IMR-90 (cell line): ENCODE measurements around the gene CDX1. TPM values are rescaled to one million over a fixed set of nuclear protein-coding genes. Genes with fewer than 3 reads are reported as not detected.

Source experiments
- ATAC-seq: fragments of 200-7000 bp; cut with Tn5 transposase; 2 replicates; pipeline ENCODE4 v1.9.1; 2020; ENCODE audit warnings: low read depth, mild to moderate bottlenecking, moderate library complexity
- BruUV-seq: library from RNA; stranded (reverse); fragments of 400-500 nt; replicated peaks from 2 replicates; lab custom pipeline; 2021; lab: Mats Ljungman, UMichigan
- CTCF ChIA-PET: fragments of 300-600 bp; formaldehyde crosslinking; extraction: SDS; loops from one replicate; lab custom pipeline; 2021; ENCODE audit warnings: antibody characterized with exemption; lab: Yijun Ruan, JAX
- POLR2A ChIA-PET: fragments of 300-600 bp; sonication (Branson Sonifier 250); formaldehyde crosslinking; loops from one replicate; lab custom pipeline; 2022; ENCODE audit warnings: antibody characterized with exemption; ENCODE audit not compliant: unreplicated experiment; lab: Charles Lee
- DNase-seq: peaks from one replicate; pipeline ENCODE4 v3.0.0; 2013
- H2AFZ ChIP-seq: replicated peaks from 2 replicates; pipeline ENCODE3; 2013; ENCODE audit warnings: low read length, mild to moderate bottlenecking; ENCODE audit not compliant: poor library complexity
- H2AK5ac ChIP-seq: 2 replicates; pipeline ENCODE4 v1.6.1; 2013; ENCODE audit warnings: low read depth, low read length, inconsistent platforms
- H2AK9ac ChIP-seq: replicated peaks from 2 replicates; pipeline ENCODE3; 2013; ENCODE audit warnings: mild to moderate bottlenecking, low read depth, low read length, moderate library complexity; ENCODE audit not compliant: poor library complexity
- H2BK120ac ChIP-seq: 2 replicates; pipeline ENCODE4 v1.6.1; 2013; ENCODE audit warnings: low read depth, low read length, inconsistent platforms
- H2BK15ac ChIP-seq: 3 replicates; pipeline ENCODE4 v1.6.1; 2013; ENCODE audit warnings: low read depth, low read length, inconsistent platforms
- H2BK20ac ChIP-seq: 2 replicates; pipeline ENCODE4 v1.6.1; 2013; ENCODE audit warnings: low read depth, mild to moderate bottlenecking, inconsistent platforms, low read length, moderate library complexity
- H2BK5ac ChIP-seq: 2 replicates; pipeline ENCODE4 v1.6.1; 2013; ENCODE audit warnings: mild to moderate bottlenecking, low read depth, low read length, inconsistent platforms; ENCODE audit not compliant: poor library complexity, severe bottlenecking
- H3K14ac ChIP-seq: replicated peaks from 2 replicates; pipeline ENCODE4 v1.6.1; 2013; ENCODE audit warnings: low read depth, low read length, inconsistent platforms
- H3K18ac ChIP-seq: 2 replicates; pipeline ENCODE4 v1.6.1; 2013; ENCODE audit warnings: low read depth, low read length, control low read depth
- H3K23ac ChIP-seq: 2 replicates; pipeline ENCODE4 v1.6.1; 2013; ENCODE audit warnings: low read depth, low read length, inconsistent platforms
- H3K27ac ChIP-seq: 2 replicates; pipeline ENCODE4 v1.5.1; 2013; ENCODE audit warnings: mild to moderate bottlenecking, control low read depth, low read length; ENCODE audit not compliant: insufficient read depth
- H3K27me3 ChIP-seq: 2 replicates; pipeline ENCODE4 v1.6.1; 2013; ENCODE audit warnings: low read length; ENCODE audit not compliant: control insufficient read depth, insufficient read depth
- H3K36me3 ChIP-seq: 2 replicates; pipeline ENCODE4 v1.6.1; 2013; ENCODE audit warnings: low read length, mixed read lengths; ENCODE audit not compliant: control insufficient read depth, insufficient read depth
- H3K4ac ChIP-seq: 2 replicates; pipeline ENCODE4 v1.6.1; 2013; ENCODE audit warnings: low read depth, low read length, inconsistent platforms
- H3K4me1 ChIP-seq: 2 replicates; pipeline ENCODE4 v1.6.1; 2013; ENCODE audit warnings: low read length, mixed read lengths; ENCODE audit not compliant: control insufficient read depth, insufficient read depth
- H3K4me2 ChIP-seq: 2 replicates; pipeline ENCODE4 v1.6.1; 2013; ENCODE audit warnings: low read depth, mild to moderate bottlenecking, control low read depth, low read length, moderate library complexity
- H3K4me3 ChIP-seq: 2 replicates; pipeline ENCODE4 v1.5.1; 2013; ENCODE audit warnings: low read depth, mild to moderate bottlenecking, control low read depth, low read length, moderate library complexity; ENCODE audit not compliant: insufficient read depth
- H3K56ac ChIP-seq: 2 replicates; pipeline ENCODE4 v1.6.1; 2013; ENCODE audit warnings: low read length, inconsistent platforms; ENCODE audit not compliant: insufficient read depth; ENCODE audit errors: extremely low read depth
- H3K79me1 ChIP-seq, 2 experiments: 2 replicates each; pipeline ENCODE4 v1.6.1; 2013; ENCODE audit warnings: low read length in 2 of 2, inconsistent platforms in 1 of 2, low read depth in 1 of 2
- H3K9ac ChIP-seq: 2 replicates; pipeline ENCODE4 v1.6.1; 2013; ENCODE audit warnings: low read depth, low read length, control low read depth
- H3K9me1 ChIP-seq: 2 replicates; pipeline ENCODE4 v1.6.1; 2013; ENCODE audit warnings: low read length, inconsistent platforms; ENCODE audit not compliant: insufficient read depth
- H3K9me3 ChIP-seq: 2 replicates; pipeline ENCODE4 v1.6.1; 2013; ENCODE audit warnings: low read length; ENCODE audit not compliant: control insufficient read depth, insufficient read depth
- H4K20me1 ChIP-seq: 2 replicates; pipeline ENCODE4 v1.6.1; 2013; ENCODE audit warnings: low read length, inconsistent platforms; ENCODE audit not compliant: insufficient read depth
- H4K5ac ChIP-seq: 2 replicates; pipeline ENCODE4 v1.6.1; 2013; ENCODE audit warnings: mild to moderate bottlenecking, low read depth, low read length, control low read depth
- H4K8ac ChIP-seq, 2 experiments: 2 replicates each; pipeline ENCODE4 v1.6.1; 2013; ENCODE audit warnings: low read depth in 2 of 2, low read length in 2 of 2, control low read depth in 1 of 2, inconsistent platforms in 1 of 2
- H4K91ac ChIP-seq: 2 replicates; pipeline ENCODE4 v1.6.1; 2013; ENCODE audit warnings: low read depth, low read length, inconsistent platforms; ENCODE audit not compliant: insufficient read depth
- BHLHE40 ChIP-seq: fragments of 150-350 bp; IDR thresholded peaks from 2 replicates; pipeline ENCODE4 v1.6.1; 2016; ENCODE audit warnings: mild to moderate bottlenecking, low read depth, low read length
- CEBPB ChIP-seq: IDR thresholded peaks from 2 replicates; pipeline ENCODE4 v1.6.1; 2012; ENCODE audit warnings: low read depth, low read length, improper control_type of control experiment
- CHD1 ChIP-seq: IDR thresholded peaks from 2 replicates; pipeline ENCODE4 v1.6.1; 2012; ENCODE audit warnings: low read depth, low read length, improper control_type of control experiment
- CTCF ChIP-seq: conservative IDR thresholded peaks from 2 replicates; pipeline ENCODE4 v1.5.1; 2012; ENCODE audit warnings: mild to moderate bottlenecking, low read depth, low read length, improper control_type of control experiment
- ELK1 ChIP-seq: fragments of 150-350 bp; IDR thresholded peaks from 2 replicates; pipeline ENCODE4 v1.6.1; 2016; ENCODE audit warnings: low read depth, mild to moderate bottlenecking, low read length, moderate library complexity, borderline replicate concordance
- FOS ChIP-seq: fragments of 150-350 bp; IDR thresholded peaks from 2 replicates; pipeline ENCODE4 v1.6.1; 2016; ENCODE audit warnings: low read depth, low read length
- MAFK ChIP-seq: IDR thresholded peaks from 2 replicates; pipeline ENCODE4 v1.6.1; 2012; ENCODE audit warnings: low read depth, low read length, improper control_type of control experiment
- MAZ ChIP-seq: IDR thresholded peaks from 2 replicates; pipeline ENCODE4 v1.6.1; 2012; ENCODE audit warnings: low read depth, mild to moderate bottlenecking, low read length, improper control_type of control experiment, moderate library complexity, borderline replicate concordance
- MXI1 ChIP-seq: IDR thresholded peaks from 2 replicates; pipeline ENCODE4 v1.6.1; 2012; ENCODE audit warnings: low read depth, mild to moderate bottlenecking, low read length, moderate library complexity, borderline replicate concordance
- NFE2L2 ChIP-seq: fragments of 150-350 bp; IDR thresholded peaks from 2 replicates; pipeline ENCODE4 v1.6.1; 2016; ENCODE audit warnings: low read depth, mild to moderate bottlenecking, low read length
- POLR2A ChIP-seq: IDR thresholded peaks from 2 replicates; pipeline ENCODE4 v1.6.1; 2012; ENCODE audit warnings: mild to moderate bottlenecking, low read depth, low read length
- RAD21 ChIP-seq: IDR thresholded peaks from 2 replicates; pipeline ENCODE4 v1.6.1; 2012; ENCODE audit warnings: low read length, improper control_type of control experiment
- RCOR1 ChIP-seq: IDR thresholded peaks from 2 replicates; pipeline ENCODE4 v1.6.1; 2012; ENCODE audit warnings: mild to moderate bottlenecking, low read length, improper control_type of control experiment; ENCODE audit not compliant: insufficient replicate concordance
- RFX5 ChIP-seq: IDR thresholded peaks from 2 replicates; pipeline ENCODE4 v1.8.0; 2012; ENCODE audit warnings: low read depth, mild to moderate bottlenecking, low read length, moderate library complexity
- SMC3 ChIP-seq: fragments of 150-350 bp; IDR thresholded peaks from 2 replicates; pipeline ENCODE4 v1.6.1; 2016; ENCODE audit warnings: low read depth, mild to moderate bottlenecking, antibody characterized with exemption, low read length, moderate library complexity
- USF2 ChIP-seq: fragments of 150-350 bp; IDR thresholded peaks from 2 replicates; pipeline ENCODE4 v1.6.1; 2017; ENCODE audit warnings: mild to moderate bottlenecking, antibody characterized with exemption, low read length, low read depth
- WGBS, 2 experiments: methylation state at CpG; one replicate each; pipeline versions ENCODE4 v1.1.5 to v1.1.7; 2013; ENCODE audit warnings: missing lambda C conversion rate in 2 of 2; ENCODE audit not compliant: insufficient read length in 1 of 2; ENCODE audit errors: extremely low coverage in 2 of 2; 5-methylcytosine and 5-hydroxymethylcytosine counted together
- dilution Hi-C: fragments of 300-500 bp; cut with HindIII; formaldehyde crosslinking; loops from one replicate; pipeline ENCODE4 v1.14.3; 2018; ENCODE audit warnings: low sequenced_read_pairs; ENCODE audit not compliant: unreplicated experiment
- in situ Hi-C: fragments of 300-500 bp; cut with MboI; formaldehyde crosslinking; loops from 3 replicates; pipeline ENCODE4 v1.14.3; 2019; ENCODE audit warnings: low sequenced_read_pairs, inconsistent platforms, mixed read lengths
- intact Hi-C: fragments of 100-400 bp; cut with micrococcal nuclease; formaldehyde crosslinking; loops from 2 replicates; pipeline ENCODE4 v1.10.0; 2022
- polyA plus RNA-seq, 3 experiments: library from polyadenylated mRNA; depleted of rRNA; stranded (reverse); fragments of >200 nt; gene quantifications; 2 replicates each; pipeline ENCODE4 v1.2.3, GENCODE V29; 2012; ENCODE audit warnings: low replicate concordance in 1 of 3
- total RNA-seq: library from RNA; depleted of rRNA; stranded (reverse); fragments of >200 nt; gene quantifications from 2 replicates; pipeline ENCODE4 v1.2.3, GENCODE V29; 2012

Gene CDX1
- total and polyA plus RNA-seq, 2 of the 4 experiments (the other 2 are of a cell fraction), result 0.18 to 0.24 TPM

- dilution Hi-C loops (no loop called here), intact Hi-C loops (no loop called here), in situ Hi-C loops (no loop called here)
- H2BK15ac ChIP-seq, result peak overlapping the region; percentile 93
- peak overlapping the region; percentile 15 for H2AFZ ChIP-seq
- no peaks in the 10 kb centered on the region for H3K9me3 ChIP-seq
- DNase-seq (peak; percentile 100), ATAC-seq (peak; percentile 0; the same call in 1 of the 2 replicates)
- peak overlapping the region; percentile 100 for H4K91ac ChIP-seq
- H4K8ac ChIP-seq, result peak overlapping the region; percentile 100
- peak overlapping the region; percentile 92 for H3K9ac ChIP-seq
- TF ChIP-seq NFE2L2 (peak; percentile 27; the same call in 1 of the 2 replicates), POLR2A (no peak; the same call in 1 of the 2 replicates), MAZ (peak; percentile 97), ELK1 (no peak), RCOR1 (no peak), USF2 (peak; percentile 40; the same call in 1 of the 2 replicates), RAD21 (no peak), SMC3 (no peak), MXI1 (peak; percentile 88), CHD1 (no peak; the same call in 1 of the 2 replicates), RFX5 (no peak), FOS (peak; percentile 40; the same call in 1 of the 2 replicates), CTCF (no peak), BHLHE40 (peak; percentile 58), MAFK (no peak; the same call in 1 of the 2 replicates), CEBPB (no peak)
- H3K79me1 ChIP-seq, result peaks cover 34 to 84% of the 10 kb centered on the region in 2 experiments
- peak overlapping the region; percentile 98 for H3K27ac ChIP-seq
- H3K36me3 ChIP-seq, result peaks cover 21% of the 10 kb centered on the region; the same call in 1 of the 2 replicates
- H3K56ac ChIP-seq, result peak overlapping the region; percentile 97
- no peaks in the 10 kb centered on the region for H3K27me3 ChIP-seq
- peak overlapping the region; percentile 97 for H2AK9ac ChIP-seq
- peak overlapping the region; percentile 100 for H3K23ac ChIP-seq
- no peak overlapping the region for H3K4me3 ChIP-seq
- 33% methylated on average over 3 of the region's 11 CpGs; no CpG with 5 or more reads in 1 of the 2 experiments for WGBS, 2 experiments
- peak overlapping the region; percentile 25 for H3K4me2 ChIP-seq
- peak overlapping the region; percentile 98 for H4K5ac ChIP-seq
- peak overlapping the region; percentile 98 for H2BK5ac ChIP-seq
- peaks cover 24% of the 10 kb centered on the region for H3K9me1 ChIP-seq
- CTCF ChIA-PET, result no interaction called here
- H4K20me1 ChIP-seq, result peaks cover 3% of the 10 kb centered on the region; the same call in 1 of the 2 replicates
- peaks cover 76% of the 10 kb centered on the region for H3K4me1 ChIP-seq
- H3K14ac ChIP-seq, result peak overlapping the region; percentile 99
- peak overlapping the region; percentile 100 for H2BK20ac ChIP-seq
- H3K18ac ChIP-seq, result peak overlapping the region; percentile 98
- POLR2A ChIA-PET, result no interaction called here
- peak overlapping the region; percentile 100 for H2BK120ac ChIP-seq
- peak overlapping the region; percentile 100 for H3K4ac ChIP-seq
- peak overlapping the region; percentile 100 for H2AK5ac ChIP-seq
- no TSS peak for BruUV-seq
Measured at GRCh38 chr5:150140830-150141229, 25.7 kb upstream of the CDX1 start.
